HG03175 (cell line): ENCODE data around the gene KCNK10.
"Not testable (repeated sequence)": the region's sequence is repeated elsewhere in the genome, so short reads cannot be mapped to it uniquely, and the experiment has no call there.

Experiments used
- ATAC-seq: cut with Tn5 transposase; IDR thresholded peaks from one replicate; pipeline ENCODE4 v1.9.1; 2021; ENCODE audit warnings: mild to moderate bottlenecking, moderate library complexity; ENCODE audit not compliant: unreplicated experiment

Gene KCNK10

DNA sequence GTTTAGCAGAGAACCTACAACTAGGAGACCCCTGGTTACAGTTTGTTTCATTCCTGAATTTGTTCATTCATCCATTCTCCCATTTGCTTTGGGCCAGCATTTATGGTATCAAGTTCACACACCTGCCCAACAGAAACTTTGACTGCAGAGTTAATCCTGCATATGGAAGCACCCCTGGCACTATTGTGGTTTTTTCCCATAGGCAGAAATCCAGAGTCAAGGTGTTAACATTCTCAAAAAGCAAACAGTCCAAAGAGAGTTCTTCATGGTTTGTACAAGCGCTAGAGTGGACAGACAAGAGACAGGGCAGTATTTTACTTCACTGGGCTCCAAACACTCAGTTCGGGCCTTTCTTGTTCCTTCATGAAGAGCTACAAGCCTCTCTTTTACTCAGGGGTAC, 51.9 kb downstream of the KCNK10 start:
- ATAC-seq = no peak

DNA sequence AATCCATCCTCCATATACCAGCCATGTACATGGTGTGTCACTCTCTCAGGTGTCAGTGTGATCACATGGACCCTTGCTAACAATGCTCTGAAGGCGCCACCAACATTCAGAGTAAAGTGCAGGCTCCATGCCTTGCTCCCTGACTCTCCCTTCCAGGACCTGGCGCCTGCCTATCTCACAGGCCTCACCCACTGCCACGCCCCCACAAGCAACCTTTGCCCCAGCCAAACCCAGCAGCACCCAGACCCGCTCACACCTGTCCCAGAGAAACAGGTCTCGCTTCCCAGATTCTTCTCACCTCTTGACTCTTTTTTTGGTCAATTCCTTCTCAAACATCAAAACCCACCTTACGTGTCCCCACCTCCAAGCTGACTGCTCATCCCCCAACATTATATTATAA, 52.3 kb downstream of the KCNK10 start:
- no peak for ATAC-seq

- no peak for ATAC-seq
Observed at GRCh38 chr14:88269806-88270420, 53.2 kb downstream of the KCNK10 start.

GRCh38 chr14:88266474-88266873, 56.6 kb downstream of the KCNK10 start:
- ATAC-seq = no peak

GRCh38 chr14:88264116-88264515, 59.0 kb downstream of the KCNK10 start:
- ATAC-seq = no peak

DNA sequence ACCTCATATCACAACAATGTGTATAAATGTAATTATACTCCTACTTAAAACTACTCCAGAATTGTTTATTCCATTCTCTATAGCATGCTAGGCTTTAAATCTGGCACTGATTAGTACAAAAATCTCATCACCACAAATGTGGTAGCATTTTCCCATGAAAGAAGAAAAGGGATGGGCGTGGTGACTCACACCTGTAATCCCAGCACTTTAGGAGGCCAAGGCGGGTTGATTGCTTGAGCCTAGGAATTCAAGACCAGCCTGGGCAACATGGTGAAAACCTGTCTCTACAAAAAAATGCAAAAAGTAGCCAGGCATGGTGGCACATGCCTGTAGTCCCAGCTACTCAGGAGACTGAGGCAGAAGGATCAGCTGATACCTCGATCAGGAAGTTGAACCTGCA, 61.8 kb downstream of the KCNK10 start:
- ATAC-seq = not testable (repeated sequence)

GRCh38 chr14:88258021-88258420, 65.0 kb downstream of the KCNK10 start:
- no peak for ATAC-seq

GRCh38 chr14:88256997-88257950, 65.8 kb downstream of the KCNK10 start:
- no peak for ATAC-seq

- no peak for ATAC-seq
Observed at GRCh38 chr14:88255798-88256197, 67.3 kb downstream of the KCNK10 start.

GRCh38 chr14:88255196-88255595, 67.9 kb downstream of the KCNK10 start:
- ATAC-seq = no peak

DNA sequence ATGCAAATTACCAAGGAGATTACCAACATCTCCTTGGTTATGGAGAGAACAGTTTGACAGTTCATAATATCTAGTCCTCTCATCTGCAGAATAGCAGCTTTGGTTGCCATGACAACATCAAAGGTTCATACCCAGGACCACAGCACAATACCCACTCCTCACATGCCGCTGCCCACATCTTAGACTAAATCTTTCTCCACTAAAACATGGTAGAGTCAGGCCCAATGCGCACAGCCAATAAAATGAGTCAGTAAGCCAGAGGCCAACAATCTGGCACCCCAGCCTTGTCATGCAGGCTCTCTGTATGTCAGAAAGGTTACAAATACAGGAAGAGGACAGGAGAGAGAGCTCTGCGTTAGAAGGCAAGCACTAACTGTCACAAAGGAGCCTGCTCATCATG, 70.6 kb downstream of the KCNK10 start:
- ATAC-seq = no peak

DNA sequence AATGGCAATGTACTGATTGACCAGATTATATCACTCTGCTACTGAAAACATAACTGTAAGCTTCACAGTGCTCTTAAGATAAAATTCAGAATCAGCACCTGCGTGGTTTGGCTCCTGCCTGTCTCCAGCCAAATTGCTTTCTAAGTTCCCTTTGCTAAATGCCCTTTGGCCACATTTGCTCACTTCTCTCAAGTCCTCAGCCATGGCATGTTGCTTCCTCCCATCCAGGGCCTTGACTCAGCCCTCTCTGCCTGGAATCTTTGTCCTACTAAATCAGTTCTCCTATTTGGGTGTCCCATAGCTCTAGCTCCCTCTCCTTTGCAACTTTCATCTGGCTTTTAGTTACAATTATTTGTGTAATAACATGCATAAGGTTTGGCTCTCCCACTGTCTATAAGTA, 71.4 kb downstream of the KCNK10 start:
- no peak for ATAC-seq

GRCh38 chr14:88249266-88249665, 73.8 kb downstream of the KCNK10 start:
- no peak for ATAC-seq

GRCh38 chr14:88248606-88249005, 74.5 kb downstream of the KCNK10 start:
- ATAC-seq = no peak

GRCh38 chr14:88247228-88247627, 75.8 kb downstream of the KCNK10 start:
- ATAC-seq = no peak

DNA sequence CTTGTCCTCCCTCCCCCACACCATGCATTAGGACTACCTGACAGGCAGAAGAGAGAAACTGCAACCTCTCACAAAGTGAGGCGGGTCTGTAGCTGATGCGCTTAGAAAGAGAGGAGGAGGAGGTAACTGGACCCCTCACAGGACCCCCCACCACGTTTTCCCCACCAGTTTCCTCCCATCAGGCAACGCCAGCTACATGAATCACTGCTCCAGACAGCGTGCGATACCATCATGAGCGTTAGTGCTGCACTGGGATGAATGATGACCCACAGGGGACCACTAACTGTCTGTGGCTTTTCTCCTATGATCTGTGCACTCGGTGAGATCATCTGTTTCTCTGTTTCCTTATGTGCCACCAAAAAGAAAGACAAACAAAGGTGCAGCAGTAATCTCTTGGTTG, 77.7 kb downstream of the KCNK10 start:
- ATAC-seq = no peak

DNA sequence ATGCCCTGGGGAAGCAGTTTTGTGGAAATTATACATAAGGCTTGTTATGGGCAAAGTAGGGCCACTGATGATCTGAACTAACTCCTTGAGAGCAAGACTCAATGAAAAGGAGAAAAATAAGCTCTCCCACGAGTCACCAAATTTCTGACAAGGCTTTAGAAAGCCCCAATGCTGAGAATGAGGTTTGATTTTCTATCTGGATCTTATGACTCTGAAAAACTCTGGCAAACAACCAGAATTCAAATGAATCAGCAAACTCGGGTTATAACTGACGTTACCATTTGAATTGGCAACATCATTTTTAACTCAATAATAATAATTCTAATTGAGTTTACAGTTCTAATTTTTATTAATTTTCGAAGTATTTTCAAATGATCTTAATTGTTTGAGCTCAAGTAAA, 79.1 kb downstream of the KCNK10 start:
- ATAC-seq = no peak

DNA sequence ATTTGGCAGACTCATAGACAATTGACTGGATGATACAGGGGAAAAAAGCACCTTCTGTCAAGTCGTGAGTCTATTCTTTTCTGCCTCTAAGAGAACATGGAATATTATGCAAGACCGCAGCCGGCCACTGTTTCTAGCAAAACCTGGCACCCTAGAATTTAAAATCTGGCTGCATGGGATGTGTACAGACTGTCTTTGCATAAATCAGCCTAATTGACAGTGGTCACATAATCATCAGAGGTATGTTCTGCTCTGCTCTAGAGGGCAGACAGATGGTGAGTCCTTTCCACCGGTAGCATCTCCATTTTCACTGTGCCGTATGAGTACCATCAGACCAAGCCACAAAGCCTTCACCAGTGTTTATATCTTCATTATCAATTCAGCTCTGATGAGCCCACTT, 80.6 kb downstream of the KCNK10 start:
- ATAC-seq = no peak

GRCh38 chr14:88241810-88242209, 81.3 kb downstream of the KCNK10 start:
- no peak for ATAC-seq

DNA sequence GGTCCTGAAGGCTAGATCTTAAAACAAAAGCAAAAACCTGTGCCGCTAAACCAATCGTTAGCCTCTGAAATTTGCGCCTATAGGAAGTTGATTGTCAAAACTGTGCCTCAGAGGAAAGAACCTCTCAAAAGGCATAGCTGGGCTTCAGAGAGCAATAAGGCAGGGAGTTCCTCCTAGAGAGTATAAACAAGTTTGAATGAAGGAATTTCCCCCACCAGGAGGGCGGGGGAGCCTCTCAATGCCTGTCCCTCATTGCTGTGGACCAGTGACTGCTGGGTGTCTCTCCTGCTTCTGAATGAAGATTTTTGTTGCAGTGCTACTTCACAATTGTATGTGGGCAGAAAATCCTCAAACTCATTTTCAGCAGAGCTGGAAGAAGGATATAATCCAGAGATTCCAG, 88.6 kb downstream of the KCNK10 start:
- no peak for ATAC-seq

GRCh38 chr14:88233915-88234314, 89.2 kb downstream of the KCNK10 start:
- ATAC-seq = no peak

GRCh38 chr14:88232771-88233170, 90.3 kb downstream of the KCNK10 start:
- ATAC-seq = no peak
